ENCODE measurements around the gene C19orf73. TPM values are rescaled to one million over a fixed set of nuclear protein-coding genes. Genes with fewer than 3 reads are reported as not detected.

Gene C19orf73
- total RNA-seq, 6 experiments from 2014 or later, result 0.73 to 8.1 (median 1.5) TPM

DNA sequence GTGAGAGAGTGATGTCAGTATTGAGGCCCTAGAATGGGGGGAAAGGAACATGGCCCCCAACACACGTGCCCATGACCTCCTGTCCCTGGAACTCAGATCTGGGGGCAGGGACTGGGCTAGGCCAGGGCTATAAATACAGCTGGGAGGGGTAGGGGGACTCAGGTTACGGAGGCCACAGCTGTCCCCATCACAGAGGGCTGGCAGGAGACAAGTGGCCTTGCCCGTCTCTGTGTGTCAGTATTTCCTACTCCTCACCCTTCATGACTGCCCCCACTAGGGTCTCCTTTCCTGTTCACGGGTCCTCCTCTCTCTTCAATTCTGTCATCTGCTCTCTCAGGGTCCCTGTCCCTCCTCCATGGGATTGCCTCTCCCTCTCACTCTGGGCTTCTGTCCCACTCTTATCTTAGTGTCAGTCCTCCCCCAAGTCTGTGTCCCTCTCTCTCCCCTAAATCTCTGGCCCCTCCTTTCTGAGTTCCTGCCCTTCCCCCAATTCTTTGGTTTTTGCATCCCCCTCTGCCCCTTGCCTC, 36.9 kb upstream of the C19orf73 start:
- no peak overlapping the region for H3K4me3 ChIP-seq
- no peaks in the 10 kb centered on the region for H3K9me3 ChIP-seq
- TF ChIP-seq, protein P1, sequence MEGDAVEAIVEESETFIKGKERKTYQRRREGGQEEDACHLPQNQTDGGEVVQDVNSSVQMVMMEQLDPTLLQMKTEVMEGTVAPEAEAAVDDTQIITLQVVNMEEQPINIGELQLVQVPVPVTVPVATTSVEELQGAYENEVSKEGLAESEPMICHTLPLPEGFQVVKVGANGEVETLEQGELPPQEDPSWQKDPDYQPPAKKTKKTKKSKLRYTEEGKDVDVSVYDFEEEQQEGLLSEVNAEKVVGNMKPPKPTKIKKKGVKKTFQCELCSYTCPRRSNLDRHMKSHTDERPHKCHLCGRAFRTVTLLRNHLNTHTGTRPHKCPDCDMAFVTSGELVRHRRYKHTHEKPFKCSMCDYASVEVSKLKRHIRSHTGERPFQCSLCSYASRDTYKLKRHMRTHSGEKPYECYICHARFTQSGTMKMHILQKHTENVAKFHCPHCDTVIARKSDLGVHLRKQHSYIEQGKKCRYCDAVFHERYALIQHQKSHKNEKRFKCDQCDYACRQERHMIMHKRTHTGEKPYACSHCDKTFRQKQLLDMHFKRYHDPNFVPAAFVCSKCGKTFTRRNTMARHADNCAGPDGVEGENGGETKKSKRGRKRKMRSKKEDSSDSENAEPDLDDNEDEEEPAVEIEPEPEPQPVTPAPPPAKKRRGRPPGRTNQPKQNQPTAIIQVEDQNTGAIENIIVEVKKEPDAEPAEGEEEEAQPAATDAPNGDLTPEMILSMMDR (IDR thresholded peaks at IDR 0.05), result no peak
- TF ChIP-seq POLR2A (IDR thresholded peaks at IDR 0.05), result no peak
- ATAC-seq (no peak), DNase-seq (no peak)
- H3K27ac ChIP-seq, result no peak overlapping the region
- no CpG with 5 or more reads among the region's 4 CpGs for WGBS (ENCODE audit: insufficient coverage, low coverage, low lambda C conversion rate, missing lambda C conversion rate)
- intact Hi-C loops (cut with DNase I), result no loop called here
- no peaks in the 10 kb centered on the region for H3K4me1 ChIP-seq
- no peaks in the 10 kb centered on the region for H3K27me3 ChIP-seq
- H3K36me3 ChIP-seq, result no peaks in the 10 kb centered on the region

DNA sequence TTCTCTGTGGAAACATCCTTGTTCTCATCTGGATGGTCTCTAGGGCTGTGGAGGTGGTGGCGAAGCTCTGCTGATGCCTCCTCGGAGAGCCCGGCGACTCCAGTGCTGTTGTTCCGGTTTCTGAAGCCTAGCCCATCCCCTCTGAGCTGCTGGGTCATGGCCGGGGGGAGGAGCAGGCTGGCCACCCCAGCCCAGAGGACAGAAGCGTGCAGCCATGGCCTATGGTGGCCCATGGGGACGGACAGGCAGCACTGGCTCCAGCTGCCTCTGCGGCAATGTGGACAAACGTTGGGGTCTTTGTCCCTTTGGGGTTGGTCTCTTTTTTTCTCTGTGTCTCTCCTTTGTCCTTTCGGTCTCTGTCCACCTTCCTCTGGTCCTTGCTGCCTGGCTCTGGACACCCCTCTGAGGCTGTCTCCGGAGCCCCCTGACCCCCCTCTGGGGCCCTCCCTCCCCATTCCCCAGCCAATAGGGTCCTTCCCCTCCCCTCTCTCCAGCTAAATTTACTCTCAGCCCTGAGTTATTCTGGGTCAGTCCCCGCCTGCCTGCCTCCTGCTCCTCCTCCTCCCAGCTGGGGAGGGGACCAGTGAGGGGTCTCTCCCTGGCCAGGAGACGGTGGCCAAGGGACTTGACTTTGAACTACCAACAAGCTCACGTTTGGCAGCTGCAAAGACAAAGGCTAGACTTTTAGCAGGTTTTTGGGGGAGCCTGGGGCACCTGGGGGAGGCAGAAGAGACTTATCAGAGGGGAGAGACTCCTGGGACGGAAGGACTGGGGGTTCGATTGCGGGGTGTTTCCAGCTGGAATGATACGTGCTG, 36.3 kb upstream of the C19orf73 start, which contains the start of gene HRC:
Gene HRC, minus strand, starts transcription at position 392 of the 815 bp plus-strand sequence. Its CDS starts 159 bp downstream, at position 233.
- DNase-seq, result no peak

DNA sequence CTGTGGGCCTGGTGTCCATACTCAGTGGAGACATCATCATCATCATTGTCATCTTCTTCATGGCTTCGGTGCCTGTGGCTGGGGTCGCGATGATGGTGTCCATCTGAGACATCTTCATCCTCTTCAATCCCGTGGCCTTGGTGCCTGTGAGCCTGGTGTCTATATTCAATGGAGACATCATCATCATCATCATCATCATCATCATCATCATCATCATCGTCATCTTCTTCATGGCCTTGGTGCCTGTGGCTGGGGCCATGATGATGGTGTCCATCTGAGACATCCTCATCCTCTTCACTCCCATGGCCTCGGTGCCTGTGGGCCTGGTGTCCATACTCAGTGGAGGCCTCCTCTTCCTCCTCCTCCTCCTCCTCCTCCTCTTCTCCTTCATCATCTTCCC, 35.3 kb upstream of the C19orf73 start:
- WGBS (ENCODE audit: insufficient coverage, low coverage, low lambda C conversion rate, missing lambda C conversion rate), result 96% methylated on average over 6 of the region's 6 CpGs
- Histone ChIP-seq H3K9me3 (no peaks in the 10 kb centered on the region), H3K4me1 (peaks cover 0 to 10% (median 0%) of the 10 kb centered on the region in 4 donors), H3K4me3 (no peak overlapping the region), H3K27ac (no peak overlapping the region), H3K27me3 (no peaks in the 10 kb centered on the region), H3K36me3 (no peaks in the 10 kb centered on the region)
- ATAC-seq (no peak), DNase-seq (no peak)
- TF ChIP-seq POLR2A (IDR thresholded peaks at IDR 0.05), result no peak
- TF ChIP-seq, protein P1 (IDR thresholded peaks at IDR 0.05), result no peak
- intact Hi-C loops (cut with DNase I), result no loop called here

More for the DNA sequence above, 36.3 kb upstream of the C19orf73 start, which contains the start of gene HRC:
- Histone ChIP-seq H3K4me1 (peaks cover 0 to 4% (median 0%) of the 10 kb centered on the region in 4 donors), H3K9me3 (no peaks in the 10 kb centered on the region), H3K27me3 (no peaks in the 10 kb centered on the region), H3K4me3 (no peak within 1 kb of the TSS), H3K36me3 (no peaks in the 10 kb centered on the region), H3K27ac (peak within 1 kb of the TSS in 1 of 3 donors; percentile 28)
- WGBS (ENCODE audit: insufficient coverage, low coverage, low lambda C conversion rate, missing lambda C conversion rate), result 54% methylated on average over 12 of the region's 19 CpGs
- no peak for ATAC-seq
- no peak for TF ChIP-seq POLR2A (IDR thresholded peaks at IDR 0.05)
- TF ChIP-seq, protein P1 (IDR thresholded peaks at IDR 0.05), result no peak
- intact Hi-C loops (cut with DNase I), result no loop called here

DNA sequence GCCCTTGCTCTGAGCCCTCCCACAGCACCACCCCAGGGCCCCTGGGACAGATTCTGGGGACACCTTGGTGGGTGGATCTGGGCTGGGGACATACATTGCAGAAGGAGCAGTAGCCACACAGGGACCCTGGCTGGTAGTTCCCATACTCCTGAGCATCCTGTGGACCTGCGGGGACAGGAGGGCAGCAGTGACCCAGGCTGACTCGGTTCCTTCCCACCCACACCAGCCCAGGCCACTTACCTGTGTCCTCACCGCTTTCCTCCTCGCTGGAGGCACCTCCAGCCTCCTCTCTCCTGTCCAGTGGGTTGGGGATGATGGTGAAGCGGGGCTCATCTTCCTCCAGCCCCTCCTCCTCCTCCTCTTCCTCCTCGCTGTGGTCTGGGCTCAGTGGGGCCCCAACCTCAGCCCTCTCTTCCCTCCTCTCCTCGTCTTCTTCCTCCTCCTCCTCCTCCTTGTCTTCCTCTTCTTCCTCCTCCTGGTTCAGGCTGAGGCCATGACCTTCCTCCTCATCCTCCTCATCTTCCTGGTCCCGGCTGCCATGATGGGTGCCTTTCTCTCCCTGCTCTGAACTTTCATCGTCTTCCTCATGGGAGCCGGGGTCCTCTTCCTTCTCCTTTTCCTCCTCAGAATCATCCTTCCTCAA, 34.3 kb upstream of the C19orf73 start:
- intact Hi-C loops (cut with DNase I), result no loop called here
- no peaks in the 10 kb centered on the region for H3K27me3 ChIP-seq
- no peak overlapping the region for H3K27ac ChIP-seq
- peaks cover 0 to 14% (median 2%) of the 10 kb centered on the region in 4 donors for H3K4me1 ChIP-seq
- no peaks in the 10 kb centered on the region for H3K9me3 ChIP-seq
- no peak for ATAC-seq
- DNase-seq, result no peak
- H3K36me3 ChIP-seq, result no peaks in the 10 kb centered on the region
- WGBS (ENCODE audit: insufficient coverage, low coverage, low lambda C conversion rate, missing lambda C conversion rate), result 78% methylated on average over 6 of the region's 10 CpGs
- H3K4me3 ChIP-seq, result no peak overlapping the region
- TF ChIP-seq POLR2A (IDR thresholded peaks at IDR 0.05), result no peak
- TF ChIP-seq, protein P1 (IDR thresholded peaks at IDR 0.05), result no peak
